Stimulated activated CD8-positive, alpha-beta memory T cell treated with anti-CD3 and anti-CD28 coated beads, Interleukin-15, amount 100 ng/mL, for 24 hours (primary cell): ENCODE measurements around the gene SLC39A6.

Experiments used
- DNase-seq: peaks from one replicate; pipeline ENCODE4 v3.0.0-alpha.2; 2020; ENCODE audit warnings: low read depth

The SLC39A6 gene

GRCh38 chr18:36064027-36064808, 64.9 kb downstream of the SLC39A6 start:
- no peak for DNase-seq

- no peak for DNase-seq
These were observed 70.5 kb downstream of the SLC39A6 start for GRCh38 chr18:36058674-36059073.
